Esophagus muscularis mucosa (tissue), 4 donors: Measurements from ENCODE around the gene RAB3B.

ENCODE experiments used
- CTCF ChIP-seq, 3 experiments: fragments of 200-600 bp in 2 of 3; fragments of 450-650 bp in 1 of 3; sonication (generic) in 2 of 3; IDR thresholded peaks; one replicate each; pipeline ENCODE4 v1.5.1; 2017 to 2019; ENCODE audit warnings: antibody characterized with exemption in 3 of 3, mild to moderate bottlenecking in 2 of 3, moderate library complexity in 1 of 3
- EP300 ChIP-seq: sonication (generic); formaldehyde crosslinking; IDR thresholded peaks from one replicate; pipeline ENCODE4 v1.6.1; 2017; ENCODE audit warnings: antibody characterized with exemption
- POLR2AphosphoS5 ChIP-seq, 2 donors: sonication (generic); formaldehyde crosslinking; IDR thresholded peaks; one replicate each; pipeline ENCODE4 v1.6.1; 2017; ENCODE audit warnings: antibody characterized with exemption in 2 of 2

- TF ChIP-seq CTCF (IDR thresholded peaks at IDR 0.05) (no peak), EP300 (no peak), POLR2AphosphoS5 (IDR thresholded peaks at IDR 0.05) (no peak)
Observed at GRCh38 chr1:51915951-51916350, 74.5 kb downstream of the RAB3B start.
